BLaER1 treated with 17β-estradiol and CSF1 and Interleukin-3, amounts not matched to agents 10 nM and 100 nM (cell line): ENCODE measurements around the gene AFMID.
"Not testable (repeated sequence)": the region's sequence is repeated elsewhere in the genome, so short reads cannot be mapped to it uniquely, and the experiment has no call there.

Source experiments
- H3K27ac ChIP-seq, 11 experiments: shearing (Covaris generic); formaldehyde crosslinking; 2 replicates each; pipeline ENCODE4 v1.8.1; 2022
- H3K27me3 ChIP-seq, 11 experiments: shearing (Covaris generic); formaldehyde crosslinking; 2 replicates each; pipeline ENCODE4 v1.8.1; 2022
- H3K36me3 ChIP-seq, 11 experiments: shearing (Covaris generic); formaldehyde crosslinking; 2 replicates each; pipeline ENCODE4 v1.8.1; 2022
- H3K4me1 ChIP-seq, 10 experiments: shearing (Covaris generic); formaldehyde crosslinking; 2 replicates each; pipeline ENCODE4 v1.8.1; 2022
- H3K4me2 ChIP-seq, 11 experiments: shearing (Covaris generic); formaldehyde crosslinking; 2 replicates each; pipeline ENCODE4 v1.8.1; 2022
- H3K4me3 ChIP-seq, 10 experiments: shearing (Covaris generic); formaldehyde crosslinking; 2 replicates each; pipeline ENCODE4 v1.8.1; 2022
- H3K9ac ChIP-seq, 11 experiments: shearing (Covaris generic); formaldehyde crosslinking; 2 replicates each; pipeline ENCODE4 v1.8.1; 2022
- H3K9me3 ChIP-seq, 11 experiments: shearing (Covaris generic); formaldehyde crosslinking; replicated peaks in 1 of 11; 2 replicates each; pipeline ENCODE4 v1.8.1; 2022
- H4K20me1 ChIP-seq, 11 experiments: shearing (Covaris generic); formaldehyde crosslinking; 2 replicates each; pipeline ENCODE4 v1.8.1; 2022
- Cebpa-rat ChIP-seq, 11 experiments: shearing (Covaris generic); IDR thresholded peaks; 2 replicates each; pipeline ENCODE4 v1.8.1; 2022

The AFMID gene

GRCh38 chr17:78164748-78165607 lies 22.2 kb upstream of the AFMID start:
- Histone ChIP-seq H3K27me3 (no peaks in the 10 kb centered on the region), H3K27ac (no peak overlapping the region), H4K20me1 (peaks cover 9 to 12% (median 10%) of the 10 kb centered on the region in 11 experiments), H3K4me3 (no peak overlapping the region), H3K36me3 (no peaks in the 10 kb centered on the region), H3K9ac (no peak overlapping the region; a peak in 1 of 22 replicates), H3K4me2 (no peak overlapping the region), H3K9me3 (no peaks in the 10 kb centered on the region), H3K4me1 (peaks cover 11 to 31% (median 22%) of the 10 kb centered on the region in 10 experiments)
- no peak for TF ChIP-seq Cebpa-rat (IDR thresholded peaks at IDR 0.05)

DNA sequence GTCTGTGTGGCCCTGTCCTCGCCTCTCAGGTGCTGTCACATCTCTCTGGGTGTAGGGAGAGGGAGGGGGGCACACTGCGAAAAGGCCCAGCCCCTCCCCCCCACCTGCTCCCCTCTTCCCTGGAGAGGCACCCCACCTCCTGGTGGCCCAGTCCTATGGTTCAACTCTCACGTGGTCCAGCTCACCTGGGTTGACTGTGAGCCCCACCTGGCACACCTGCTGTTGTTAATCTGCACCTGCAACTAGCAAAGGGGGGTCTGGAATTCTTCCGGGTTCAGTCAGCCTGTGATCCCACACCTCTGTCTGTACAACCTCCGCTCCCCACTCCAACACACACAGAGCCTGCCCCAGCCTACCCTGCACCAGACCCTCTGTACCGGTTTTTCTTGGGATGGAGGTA lies 20.7 kb upstream of the AFMID start:
- Histone ChIP-seq H3K4me1 (peaks cover 19 to 39% (median 29%) of the 10 kb centered on the region in 10 experiments), H3K27me3 (no peaks in the 10 kb centered on the region), H4K20me1 (peaks cover 17 to 26% (median 24%) of the 10 kb centered on the region in 11 experiments), H3K9me3 (no peaks in the 10 kb centered on the region), H3K27ac (no peak overlapping the region), H3K4me3 (no peak overlapping the region), H3K4me2 (no peak overlapping the region), H3K9ac (no peak overlapping the region), H3K36me3 (peaks cover 0 to 13% (median 6%) of the 10 kb centered on the region in 11 experiments; a peak in 12 of 22 replicates)
- TF ChIP-seq Cebpa-rat (IDR thresholded peaks at IDR 0.05) = no peak

DNA sequence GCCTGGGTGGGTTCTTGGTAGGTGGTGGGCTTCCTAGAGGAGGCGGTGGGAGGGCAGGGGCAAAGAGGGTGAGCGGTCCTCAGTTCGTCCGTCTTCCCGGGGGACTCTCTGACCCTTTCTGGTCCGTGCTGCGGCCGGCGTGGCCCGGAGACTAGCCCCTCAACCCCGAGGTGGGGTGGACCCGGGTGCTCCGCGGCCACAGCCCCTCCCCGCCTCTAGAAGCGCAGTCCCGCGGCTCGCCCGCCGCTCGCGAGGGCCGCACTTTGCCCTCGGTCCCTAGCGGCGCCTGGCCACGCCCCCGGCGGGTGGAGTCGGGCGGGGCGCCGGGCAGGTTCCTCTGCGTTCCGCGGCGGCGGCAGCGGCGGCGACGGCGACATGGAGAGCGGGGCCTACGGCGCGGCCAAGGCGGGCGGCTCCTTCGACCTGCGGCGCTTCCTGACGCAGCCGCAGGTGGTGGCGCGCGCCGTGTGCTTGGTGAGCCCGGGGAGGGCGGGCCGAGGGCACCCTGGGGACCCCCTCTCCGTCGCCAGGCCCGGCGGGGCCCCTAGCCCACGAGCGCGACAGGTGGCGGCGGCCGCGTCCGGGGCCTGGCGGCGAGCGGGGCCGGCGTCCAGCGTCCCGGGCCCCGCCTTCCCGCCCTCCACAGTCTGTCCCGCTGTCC lies 18.8 kb upstream of the AFMID start, which contains the start of gene SYNGR2:
Gene SYNGR2, plus strand, starts transcription at position 340 of the 661 bp plus-strand sequence. Its CDS starts 36 bp downstream, at position 376.
- H3K9ac ChIP-seq = peak within 1 kb of the TSS; percentile 81 to 97 (median 86)

DNA sequence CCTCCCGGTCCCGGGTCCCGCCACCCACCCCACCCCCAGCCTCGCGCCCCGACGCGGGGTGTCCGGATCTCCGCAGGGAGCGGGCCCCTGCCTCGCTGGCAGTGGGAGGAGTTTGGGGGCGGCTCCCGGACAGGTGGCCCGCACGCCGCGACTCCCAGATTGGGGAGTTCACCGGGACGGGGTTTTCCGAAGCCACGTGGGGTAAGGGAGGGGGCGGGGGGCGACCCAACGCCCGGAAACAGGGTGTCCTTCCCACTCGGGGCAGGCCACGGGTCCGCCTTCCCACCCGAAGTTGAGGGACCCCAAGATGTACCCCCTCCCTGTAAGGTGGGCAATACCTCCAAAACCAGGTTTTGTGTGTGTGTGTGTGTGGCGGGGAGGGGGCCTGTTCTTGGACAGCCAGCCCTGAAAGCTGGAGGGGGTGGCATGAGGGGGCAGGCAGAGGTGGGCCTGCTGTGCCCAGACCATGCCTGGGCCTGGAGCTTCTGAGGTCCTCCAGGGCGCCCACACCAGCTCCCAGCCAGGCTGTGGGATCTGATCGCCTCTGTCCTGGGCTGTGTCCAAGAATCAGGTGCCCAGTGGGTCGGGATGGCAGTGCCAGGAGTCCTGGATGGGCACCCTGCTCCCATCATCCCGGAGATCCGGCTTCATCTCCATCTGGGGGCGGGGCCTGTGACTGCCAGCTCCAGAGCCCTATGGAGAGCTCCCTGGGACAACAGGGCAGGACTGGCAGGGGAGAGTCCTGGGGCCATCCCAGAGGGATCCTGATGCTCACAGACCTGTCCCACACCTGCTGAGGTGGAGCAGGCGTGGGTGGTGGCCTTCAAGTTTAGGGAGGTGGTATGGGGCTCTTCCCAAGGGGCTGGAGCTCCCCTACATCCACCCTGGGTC lies 18.0 kb upstream of the AFMID start:
- H3K4me1 ChIP-seq = peaks cover 47 to 63% (median 51%) of the 10 kb centered on the region in 10 experiments
- peak overlapping the region; percentile 81 to 97 (median 86) for H3K9ac ChIP-seq

More for the DNA sequence above, 18.8 kb upstream of the AFMID start, which contains the start of gene SYNGR2:
- Histone ChIP-seq H3K4me3 (peak within 1 kb of the TSS; percentile 73 to 95 (median 82)), H3K27me3 (no peaks in the 10 kb centered on the region), H3K36me3 (peaks cover 8 to 32% (median 24%) of the 10 kb centered on the region in 11 experiments; a peak in 19 of 22 replicates), H3K9me3 (no peaks in the 10 kb centered on the region), H3K4me2 (peak within 1 kb of the TSS; percentile 92 to 100 (median 96)), H3K4me1 (peaks cover 39 to 59% (median 44%) of the 10 kb centered on the region in 10 experiments), H3K27ac (peak within 1 kb of the TSS; percentile 73 to 92 (median 83)), H4K20me1 (peaks cover 17 to 44% (median 41%) of the 10 kb centered on the region in 11 experiments)
- no peak for TF ChIP-seq Cebpa-rat (IDR thresholded peaks at IDR 0.05)

GRCh38 chr17:78170692-78171590 lies 16.2 kb upstream of the AFMID start:
- Histone ChIP-seq H3K4me2 (peak overlapping the region in 7 of 11 experiments; percentile 63 to 100 (median 89); a peak in 12 of 22 replicates), H4K20me1 (peaks cover 17 to 70% (median 52%) of the 10 kb centered on the region in 11 experiments), H3K9ac (peak overlapping the region in 4 of 11 experiments; percentile 3 to 97 (median 41); a peak in 6 of 22 replicates), H3K36me3 (peaks cover 24 to 54% (median 44%) of the 10 kb centered on the region in 11 experiments; a peak in 21 of 22 replicates), H3K4me1 (peaks cover 55 to 77% (median 64%) of the 10 kb centered on the region in 10 experiments), H3K27ac (peak overlapping the region in 4 of 11 experiments; percentile 14 to 74 (median 29); a peak in 3 of 22 replicates), H3K4me3 (peak overlapping the region in 2 of 10 experiments; percentile 2 to 95; a peak in 2 of 20 replicates), H3K27me3 (no peaks in the 10 kb centered on the region), H3K9me3 (no peaks in the 10 kb centered on the region)
- TF ChIP-seq Cebpa-rat (IDR thresholded peaks at IDR 0.05) = no peak

More for the DNA sequence above, 18.0 kb upstream of the AFMID start:
- TF ChIP-seq Cebpa-rat (IDR thresholded peaks at IDR 0.05) = no peak
- Histone ChIP-seq H3K4me3 (peak overlapping the region; percentile 73 to 95 (median 82)), H4K20me1 (peaks cover 17 to 52% (median 47%) of the 10 kb centered on the region in 11 experiments), H3K27ac (peak overlapping the region; percentile 73 to 92 (median 83)), H3K27me3 (no peaks in the 10 kb centered on the region), H3K9me3 (no peaks in the 10 kb centered on the region), H3K36me3 (peaks cover 12 to 39% (median 30%) of the 10 kb centered on the region in 11 experiments; a peak in 21 of 22 replicates), H3K4me2 (peak overlapping the region; percentile 92 to 100 (median 96))

GRCh38 chr17:78171591-78172248 lies 15.4 kb upstream of the AFMID start:
- H3K27me3 ChIP-seq, H3K9me3 ChIP-seq: not testable (repeated sequence)
- H3K4me1 ChIP-seq = peaks cover 57 to 83% (median 71%) of the 10 kb centered on the region in 10 experiments
- H4K20me1 ChIP-seq = peaks cover 17 to 75% (median 54%) of the 10 kb centered on the region in 11 experiments
- peak overlapping the region in 9 of 11 experiments; percentile 3 to 64 (median 52); a peak in 10 of 22 replicates for H3K9ac ChIP-seq
- peak overlapping the region in 3 of 10 experiments; percentile 18 to 95 (median 33); a peak in 4 of 20 replicates for H3K4me3 ChIP-seq
- peak overlapping the region in 7 of 11 experiments; percentile 54 to 74 (median 64); a peak in 8 of 22 replicates for H3K27ac ChIP-seq
- peaks cover 24 to 59% (median 44%) of the 10 kb centered on the region in 11 experiments; a peak in 21 of 22 replicates for H3K36me3 ChIP-seq
- H3K4me2 ChIP-seq = peak overlapping the region; percentile 47 to 100 (median 72)
